CD14-positive monocyte (primary cell): ENCODE results near the gene KIF3C. TPM values are rescaled to one million over a fixed set of nuclear protein-coding genes. Genes with fewer than 3 reads are reported as not detected.
"Not testable (repeated sequence)": the region's sequence is repeated elsewhere in the genome, so short reads cannot be mapped to it uniquely, and the experiment has no call there.

Source experiments
- DNase-seq, 3 donors: peaks; one replicate each; pipeline ENCODE4 v3.0.0-alpha.2; 2011 to 2022
- H2AFZ ChIP-seq: 2 replicates; pipeline ENCODE4 v1.6.0; 2012; ENCODE audit warnings: mild to moderate bottlenecking, low read depth, low read length, inconsistent platforms; ENCODE audit not compliant: insufficient read depth, poor library complexity, severe bottlenecking
- H3K27ac ChIP-seq, 2 donors: 1 replicate in 1 of 2; 2 replicates in 1 of 2; pipeline ENCODE4 v1.5.1; 2012 to 2013; ENCODE audit warnings: low read length in 2 of 2, control low read depth in 1 of 2, inconsistent platforms in 1 of 2, low read depth in 1 of 2, mild to moderate bottlenecking in 1 of 2
- H3K27me3 ChIP-seq, 2 donors: one replicate each; pipeline versions ENCODE4 v1.6.0 to v1.6.1; 2011 to 2013; ENCODE audit warnings: low read length in 2 of 2; ENCODE audit not compliant: control insufficient read depth in 2 of 2, insufficient read depth in 2 of 2
- H3K36me3 ChIP-seq, 2 donors: replicated peaks in 1 of 2; 1 replicate in 1 of 2; 2 replicates in 1 of 2; pipeline versions ENCODE4 v1.5.1 to v1.6.1; 2012 to 2013; ENCODE audit warnings: low read length in 2 of 2, control low read depth in 1 of 2, inconsistent platforms in 1 of 2, mild to moderate bottlenecking in 1 of 2; ENCODE audit not compliant: insufficient read depth in 2 of 2, control insufficient read depth in 1 of 2
- H3K4me1 ChIP-seq, 2 donors: 1 replicate in 1 of 2; 2 replicates in 1 of 2; pipeline versions ENCODE4 v1.5.1 to v1.6.1; 2012 to 2013; ENCODE audit warnings: low read length in 2 of 2, control low read depth in 1 of 2, inconsistent platforms in 1 of 2, mild to moderate bottlenecking in 1 of 2, moderate library complexity in 1 of 2; ENCODE audit not compliant: insufficient read depth in 2 of 2, control insufficient read depth in 1 of 2
- H3K4me2 ChIP-seq: replicated peaks from 2 replicates; pipeline ENCODE3; 2012; ENCODE audit warnings: low read length, moderate library complexity, mild to moderate bottlenecking; ENCODE audit not compliant: poor library complexity, severe bottlenecking; ENCODE audit errors: extremely low read depth
- H3K4me3 ChIP-seq, 3 experiments: fragments of 200-600 bp in 1 of 3; sonication (generic) in 1 of 3; replicated peaks in 1 of 3; 1 replicate in 2 of 3; 2 replicates in 1 of 3; pipeline ENCODE4 v1.5.1; 2011 to 2013; ENCODE audit warnings: low read length in 3 of 3, mild to moderate bottlenecking in 3 of 3, control low read depth in 2 of 3, low read depth in 2 of 3, inconsistent platforms in 1 of 3, moderate library complexity in 1 of 3
- H3K79me2 ChIP-seq: 2 replicates; pipeline ENCODE4 v1.6.0; 2012; ENCODE audit warnings: mild to moderate bottlenecking, control low read depth, inconsistent platforms, low read length, moderate library complexity; ENCODE audit not compliant: insufficient read depth
- H3K9ac ChIP-seq: 2 replicates; pipeline ENCODE4 v1.6.0; 2017; ENCODE audit warnings: low read length, mild to moderate bottlenecking; ENCODE audit not compliant: insufficient read depth, poor library complexity, severe bottlenecking
- H3K9me3 ChIP-seq, 2 donors: replicated peaks in 1 of 2; 1 replicate in 1 of 2; 2 replicates in 1 of 2; pipeline versions ENCODE4 v1.5.1 to v1.6.1; 2012 to 2013; ENCODE audit warnings: low read length in 2 of 2, control low read depth in 1 of 2; ENCODE audit not compliant: control insufficient read depth in 1 of 2, insufficient read depth in 1 of 2
- H4K20me1 ChIP-seq: 2 replicates; pipeline ENCODE4 v1.6.0; 2012; ENCODE audit warnings: mild to moderate bottlenecking, low read length, control low read depth, moderate library complexity; ENCODE audit not compliant: insufficient read depth
- H3K27ac Mint-ChIP-seq, 7 donors: one replicate each; pipeline ENCODE4 v1.8.0; 2020; ENCODE audit warnings: mild to moderate bottlenecking in 7 of 7, mixed read lengths in 7 of 7, moderate library complexity in 6 of 7, inconsistent platforms in 2 of 7
- H3K27me3 Mint-ChIP-seq, 3 donors: one replicate each; pipeline ENCODE4 v1.8.0; 2021 to 2022; ENCODE audit warnings: low read depth in 3 of 3, mild to moderate bottlenecking in 3 of 3, mixed read lengths in 3 of 3, moderate library complexity in 3 of 3, inconsistent platforms in 1 of 3
- H3K36me3 Mint-ChIP-seq, 2 donors: one replicate each; pipeline ENCODE4 v1.8.0; 2020; ENCODE audit warnings: mixed read lengths in 2 of 2, inconsistent platforms in 1 of 2, mild to moderate bottlenecking in 1 of 2
- H3K4me1 Mint-ChIP-seq: one replicate; pipeline ENCODE4 v1.8.0; 2020; ENCODE audit warnings: mild to moderate bottlenecking, mixed read lengths
- H3K4me3 Mint-ChIP-seq, 2 donors: one replicate each; pipeline ENCODE4 v1.8.0; 2020; ENCODE audit warnings: mild to moderate bottlenecking in 2 of 2, mixed read lengths in 2 of 2, moderate library complexity in 1 of 2
- H3K9me3 Mint-ChIP-seq, 7 donors: one replicate each; pipeline ENCODE4 v1.8.0; 2020 to 2022; ENCODE audit warnings: mixed read lengths in 7 of 7, mild to moderate bottlenecking in 6 of 7, moderate library complexity in 6 of 7, inconsistent platforms in 2 of 7
- WGBS: methylation state at CpG from one replicate; pipeline ENCODE4 v1.1.5; 2013; ENCODE audit warnings: missing lambda C conversion rate; ENCODE audit not compliant: insufficient coverage; 5-methylcytosine and 5-hydroxymethylcytosine counted together
- intact Hi-C, 2 donors: fragments of 100-400 bp; cut with micrococcal nuclease; formaldehyde crosslinking; loops; one replicate each; pipeline versions ENCODE4 v1.15.0 to v1.15.1; 2023
- polyA plus RNA-seq, 3 donors: library from polyadenylated mRNA; depleted of rRNA in 1 of 3; unstranded in 2 of 3; stranded (reverse) in 1 of 3; fragments of 300-500 nt in 2 of 3; fragments of >200 nt in 1 of 3; fragmentation: Illumina TruSeq in 2 of 3; gene quantifications; 1 replicate in 2 of 3; 2 replicates in 1 of 3; pipeline ENCODE4 v1.2.3, GENCODE V29; 2012 to 2021

The KIF3C gene
- polyA plus RNA-seq, 3 donors, result 0.28 to 0.97 (median 0.47) TPM

GRCh38 chr2:25915944-25916772 lies 66.1 kb downstream of the KIF3C start:
- Mint-ChIP-seq H3K4me3 (peak overlapping the region; percentile 71 to 96), H3K27ac (peak overlapping the region in 1 of 7 donors; percentile 59)
- H3K9ac ChIP-seq, H3K4me1 Mint-ChIP-seq, H3K27me3 Mint-ChIP-seq, H3K36me3 ChIP-seq, H3K27ac ChIP-seq, H3K27me3 ChIP-seq, DNase-seq, H3K9me3 ChIP-seq, H3K9me3 Mint-ChIP-seq, H3K4me1 ChIP-seq, H4K20me1 ChIP-seq, intact Hi-C loops, H3K36me3 Mint-ChIP-seq, H3K79me2 ChIP-seq: not testable (repeated sequence)
- WGBS, result 1% methylated on average over 11 of the region's 16 CpGs
- Histone ChIP-seq H3K4me2 (peak overlapping the region; percentile 36), H2AFZ (peak overlapping the region; percentile 53), H3K4me3 (peak overlapping the region in 1 of 3 experiments; percentile 43)

DNA sequence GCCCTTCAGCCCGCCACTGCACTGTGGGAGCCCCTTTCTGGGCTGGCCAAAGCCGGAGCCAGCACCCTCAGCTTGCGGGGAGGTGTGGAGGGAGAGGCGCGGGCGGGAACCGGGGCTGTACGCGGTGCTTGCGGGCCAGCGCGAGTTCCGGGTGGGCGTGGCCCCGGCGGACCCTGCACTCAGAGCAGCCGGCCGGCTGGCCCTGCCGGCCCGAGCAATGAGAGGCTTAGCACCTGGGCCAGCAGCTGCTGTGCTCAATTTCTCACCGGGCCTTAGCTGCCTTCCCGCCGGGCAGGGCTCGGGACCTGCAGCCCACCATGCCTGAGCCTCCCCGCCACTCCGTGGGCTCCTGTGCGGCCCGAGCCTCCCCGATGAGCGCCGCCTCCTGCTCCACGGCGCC lies 66.9 kb downstream of the KIF3C start:
- H3K27me3 Mint-ChIP-seq, H3K9me3 ChIP-seq, H3K79me2 ChIP-seq, H3K27me3 ChIP-seq, H3K4me1 Mint-ChIP-seq, H3K27ac Mint-ChIP-seq, H3K9ac ChIP-seq, H3K4me3 ChIP-seq, H3K9me3 Mint-ChIP-seq, intact Hi-C loops, H3K27ac ChIP-seq, H2AFZ ChIP-seq, H3K36me3 Mint-ChIP-seq, H3K4me3 Mint-ChIP-seq, H3K4me1 ChIP-seq, H4K20me1 ChIP-seq, DNase-seq, H3K36me3 ChIP-seq, H3K4me2 ChIP-seq: not testable (repeated sequence)
- 98% methylated on average over 33 of the region's 33 CpGs for WGBS

- H2AFZ ChIP-seq, H3K36me3 ChIP-seq, DNase-seq, H3K9me3 ChIP-seq, H3K4me3 ChIP-seq, H3K36me3 Mint-ChIP-seq, H3K4me2 ChIP-seq, H3K4me3 Mint-ChIP-seq, H3K27ac ChIP-seq, H3K4me1 Mint-ChIP-seq, H3K27me3 ChIP-seq, H3K9ac ChIP-seq, H4K20me1 ChIP-seq, H3K4me1 ChIP-seq, H3K79me2 ChIP-seq, intact Hi-C loops, H3K9me3 Mint-ChIP-seq, H3K27me3 Mint-ChIP-seq: not testable (repeated sequence)
- H3K27ac Mint-ChIP-seq, result peak overlapping the region in 1 of 7 donors; percentile 11
- no CpG with 5 or more reads among the region's 9 CpGs for WGBS
These were observed 68.7 kb downstream of the KIF3C start for GRCh38 chr2:25913696-25913973.
